ENCODE data around the gene TUBB3. TPM values are rescaled to one million over a fixed set of nuclear protein-coding genes. Genes with fewer than 3 reads are reported as not detected.
A peak's percentile ranks its signal among the peaks of the same experiment; 100 is the strongest.

The TUBB3 gene
- total and polyA plus RNA-seq, 2 of the 4 experiments (the other 2 are of a cell fraction) = 311 to 410 TPM

GRCh38 chr16:89890886-89891657 is 32.1 kb upstream of the TUBB3 start:
- H2AK9ac ChIP-seq (replicated peaks; ENCODE audit: low read depth, low read length, poor library complexity) = peak overlapping the region; percentile 28
- H3K79me1 ChIP-seq (ENCODE audit: low read depth in 1 of 2, low read length in 2 of 2) = peaks cover 15 to 49% of the 10 kb centered on the region in 2 experiments
- H2BK20ac ChIP-seq (ENCODE audit: low read depth, low read length) = no peak overlapping the region
- intact Hi-C loops (cut with micrococcal nuclease) (no loop called here), in situ Hi-C loops (cut with MboI; ENCODE audit: low sequenced_read_pairs) (no loop called here), dilution Hi-C loops (cut with HindIII; ENCODE audit: low sequenced_read_pairs, unreplicated experiment) (no loop called here)
- peaks cover 47% of the 10 kb centered on the region for H4K20me1 ChIP-seq (ENCODE audit: insufficient read depth, low read length)
- no peak overlapping the region for H3K4me2 ChIP-seq (ENCODE audit: low read depth, low read length)
- no peak overlapping the region for H3K4me3 ChIP-seq (ENCODE audit: insufficient read depth, low read depth, low read length)
- no peaks in the 10 kb centered on the region for H3K4me1 ChIP-seq (ENCODE audit: control insufficient read depth, insufficient read depth, low read length)
- BruUV-seq (replicated peaks) = no TSS peak
- H3K14ac ChIP-seq (replicated peaks; ENCODE audit: low read depth, low read length) = no peak overlapping the region
- H3K23ac ChIP-seq (ENCODE audit: low read depth, low read length) = no peak overlapping the region
- DNase-seq (no peak), ATAC-seq (ENCODE audit: low read depth) (no peak)
- no peak overlapping the region for H2BK120ac ChIP-seq (ENCODE audit: low read depth, low read length)
- H2AK5ac ChIP-seq (ENCODE audit: low read depth, low read length) = no peak overlapping the region
- no peak overlapping the region for H2BK5ac ChIP-seq (ENCODE audit: low read depth, low read length, poor library complexity, severe bottlenecking)
- ChIA-PET POLR2A (ENCODE audit: unreplicated experiment) (no interaction called here), CTCF (no interaction called here)
- no peaks in the 10 kb centered on the region for H3K9me3 ChIP-seq (ENCODE audit: control insufficient read depth, insufficient read depth, low read length)
- no peak overlapping the region for H3K9ac ChIP-seq (ENCODE audit: low read depth, low read length)
- no peaks in the 10 kb centered on the region for H3K27me3 ChIP-seq (ENCODE audit: control insufficient read depth, insufficient read depth, low read length)
- no peak overlapping the region for H4K5ac ChIP-seq (ENCODE audit: low read depth, low read length)
- no peak overlapping the region for H4K8ac ChIP-seq (ENCODE audit: low read depth in 2 of 2, low read length in 2 of 2)
- peaks cover 4% of the 10 kb centered on the region for H3K9me1 ChIP-seq (ENCODE audit: insufficient read depth, low read length)
- peaks cover 66% of the 10 kb centered on the region for H3K36me3 ChIP-seq (ENCODE audit: control insufficient read depth, insufficient read depth, low read length)
- no peak overlapping the region for H4K91ac ChIP-seq (ENCODE audit: insufficient read depth, low read depth, low read length)
- 100% methylated on average over 6 of the region's 16 CpGs; no CpG with 5 or more reads in 1 of the 2 experiments for WGBS, 2 experiments (ENCODE audit: extremely low coverage in 2 of 2, insufficient read length in 1 of 2)
- no peak overlapping the region for H3K56ac ChIP-seq (ENCODE audit: extremely low read depth, insufficient read depth, low read length)
- H3K27ac ChIP-seq (ENCODE audit: insufficient read depth, low read length) = no peak overlapping the region
- H3K18ac ChIP-seq (ENCODE audit: low read depth, low read length) = no peak overlapping the region
- H2AFZ ChIP-seq (replicated peaks; ENCODE audit: low read length, poor library complexity) = no peak overlapping the region
- TF ChIP-seq ELK1 (IDR thresholded peaks at IDR 0.05; ENCODE audit: borderline replicate concordance, low read depth, low read length) (no peak), NFE2L2 (IDR thresholded peaks at IDR 0.05; ENCODE audit: low read depth, low read length) (no peak), SMC3 (IDR thresholded peaks at IDR 0.05; ENCODE audit: low read depth, low read length) (no peak), MXI1 (IDR thresholded peaks at IDR 0.05; ENCODE audit: borderline replicate concordance, low read depth, low read length) (no peak), RAD21 (IDR thresholded peaks at IDR 0.05; ENCODE audit: low read length) (no peak), MAFK (IDR thresholded peaks at IDR 0.05; ENCODE audit: low read depth, low read length) (no peak)
- H2BK15ac ChIP-seq (ENCODE audit: low read depth, low read length) = no peak overlapping the region
- H3K4ac ChIP-seq (ENCODE audit: low read depth, low read length) = no peak overlapping the region

All from IMR-90 (cell line).